Nephron progenitor cell (in vitro differentiated cells): ENCODE measurements around the gene ADGRL3.

Source experiments
- DNase-seq: peaks from one replicate; pipeline ENCODE4 v3.0.0; 2021
- H3K27ac Mint-ChIP-seq: 2 replicates; pipeline ENCODE4 v1.8.0; 2021; ENCODE audit warnings: mild to moderate bottlenecking, moderate library complexity, mixed read lengths
- H3K27me3 Mint-ChIP-seq: 2 replicates; pipeline ENCODE4 v1.8.0; 2021; ENCODE audit warnings: mild to moderate bottlenecking, low read depth, mixed read lengths; ENCODE audit not compliant: poor library complexity
- H3K36me3 Mint-ChIP-seq: 2 replicates; pipeline ENCODE4 v1.8.0; 2021; ENCODE audit warnings: low read depth, mixed read lengths
- H3K4me1 Mint-ChIP-seq: 2 replicates; pipeline ENCODE4 v1.8.0; 2021; ENCODE audit warnings: mixed read lengths
- H3K4me3 Mint-ChIP-seq: 2 replicates; pipeline ENCODE4 v1.8.0; 2021; ENCODE audit warnings: mild to moderate bottlenecking, moderate library complexity, mixed read lengths
- H3K9me3 Mint-ChIP-seq: 2 replicates; pipeline ENCODE4 v1.8.0; 2021; ENCODE audit warnings: mild to moderate bottlenecking, moderate library complexity, mixed read lengths
- TF ChIP-seq, protein P1 (sequence below): fragments of 200-600 bp; sonication (generic); IDR thresholded peaks from 2 replicates; pipeline ENCODE4 v1.5.0; 2021; ENCODE audit warnings: antibody characterized with exemption

The ADGRL3 gene

GRCh38 chr4:61319156-61319555 is 119.0 kb downstream of the ADGRL3 start:
- H3K4me3 Mint-ChIP-seq, result no peak overlapping the region
- H3K36me3 Mint-ChIP-seq, result peaks cover 27% of the 10 kb centered on the region
- no peak for DNase-seq
- H3K4me1 Mint-ChIP-seq, result no peaks in the 10 kb centered on the region
- peaks cover 27% of the 10 kb centered on the region for H3K9me3 Mint-ChIP-seq
- TF ChIP-seq, protein P1, sequence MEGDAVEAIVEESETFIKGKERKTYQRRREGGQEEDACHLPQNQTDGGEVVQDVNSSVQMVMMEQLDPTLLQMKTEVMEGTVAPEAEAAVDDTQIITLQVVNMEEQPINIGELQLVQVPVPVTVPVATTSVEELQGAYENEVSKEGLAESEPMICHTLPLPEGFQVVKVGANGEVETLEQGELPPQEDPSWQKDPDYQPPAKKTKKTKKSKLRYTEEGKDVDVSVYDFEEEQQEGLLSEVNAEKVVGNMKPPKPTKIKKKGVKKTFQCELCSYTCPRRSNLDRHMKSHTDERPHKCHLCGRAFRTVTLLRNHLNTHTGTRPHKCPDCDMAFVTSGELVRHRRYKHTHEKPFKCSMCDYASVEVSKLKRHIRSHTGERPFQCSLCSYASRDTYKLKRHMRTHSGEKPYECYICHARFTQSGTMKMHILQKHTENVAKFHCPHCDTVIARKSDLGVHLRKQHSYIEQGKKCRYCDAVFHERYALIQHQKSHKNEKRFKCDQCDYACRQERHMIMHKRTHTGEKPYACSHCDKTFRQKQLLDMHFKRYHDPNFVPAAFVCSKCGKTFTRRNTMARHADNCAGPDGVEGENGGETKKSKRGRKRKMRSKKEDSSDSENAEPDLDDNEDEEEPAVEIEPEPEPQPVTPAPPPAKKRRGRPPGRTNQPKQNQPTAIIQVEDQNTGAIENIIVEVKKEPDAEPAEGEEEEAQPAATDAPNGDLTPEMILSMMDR, result no peak
- no peak overlapping the region for H3K27ac Mint-ChIP-seq
- H3K27me3 Mint-ChIP-seq, result no peaks in the 10 kb centered on the region

GRCh38 chr4:61320154-61320553 is 120.0 kb downstream of the ADGRL3 start:
- TF ChIP-seq, protein P1, result no peak
- no peak for DNase-seq
- Mint-ChIP-seq H3K4me3 (no peak overlapping the region), H3K36me3 (peaks cover 29% of the 10 kb centered on the region), H3K27ac (no peak overlapping the region), H3K4me1 (no peaks in the 10 kb centered on the region), H3K9me3 (peaks cover 28% of the 10 kb centered on the region), H3K27me3 (no peaks in the 10 kb centered on the region)

GRCh38 chr4:61320631-61321030 is 120.5 kb downstream of the ADGRL3 start:
- peaks cover 28% of the 10 kb centered on the region for H3K9me3 Mint-ChIP-seq
- H3K4me3 Mint-ChIP-seq, result no peak overlapping the region
- H3K27ac Mint-ChIP-seq, result no peak overlapping the region
- no peaks in the 10 kb centered on the region for H3K4me1 Mint-ChIP-seq
- H3K27me3 Mint-ChIP-seq, result no peaks in the 10 kb centered on the region
- DNase-seq, result no peak
- peaks cover 29% of the 10 kb centered on the region for H3K36me3 Mint-ChIP-seq
- TF ChIP-seq, protein P1, result no peak

GRCh38 chr4:61332693-61333092 is 132.6 kb downstream of the ADGRL3 start:
- TF ChIP-seq, protein P1, result no peak
- H3K27me3 Mint-ChIP-seq, result no peaks in the 10 kb centered on the region
- no peak overlapping the region for H3K4me3 Mint-ChIP-seq
- H3K36me3 Mint-ChIP-seq, result peaks cover 6% of the 10 kb centered on the region
- peaks cover 16% of the 10 kb centered on the region for H3K4me1 Mint-ChIP-seq
- no peak for DNase-seq
- peaks cover 5% of the 10 kb centered on the region for H3K9me3 Mint-ChIP-seq
- no peak overlapping the region for H3K27ac Mint-ChIP-seq

GRCh38 chr4:61333490-61333889 is 133.4 kb downstream of the ADGRL3 start:
- DNase-seq, result no peak
- Mint-ChIP-seq H3K36me3 (peaks cover 6% of the 10 kb centered on the region), H3K27ac (no peak overlapping the region), H3K4me1 (peaks cover 16% of the 10 kb centered on the region), H3K4me3 (no peak overlapping the region), H3K9me3 (peaks cover 5% of the 10 kb centered on the region), H3K27me3 (no peaks in the 10 kb centered on the region)
- TF ChIP-seq, protein P1, result no peak

GRCh38 chr4:61335241-61335763 is 135.2 kb downstream of the ADGRL3 start:
- Mint-ChIP-seq H3K4me1 (peaks cover 16% of the 10 kb centered on the region), H3K4me3 (no peak overlapping the region), H3K36me3 (peaks cover 2% of the 10 kb centered on the region)

More at GRCh38 chr4:61335241-61335763, 135.2 kb downstream of the ADGRL3 start:
- TF ChIP-seq, protein P1, result no peak
- H3K9me3 Mint-ChIP-seq, result peaks cover under 1% of the 10 kb centered on the region
- DNase-seq, result no peak
- H3K27ac Mint-ChIP-seq, result no peak overlapping the region
- H3K27me3 Mint-ChIP-seq, result no peaks in the 10 kb centered on the region
